ENCODE results near the gene B4GALNT4.

GRCh38 chr11:346529-346928 lies 22.8 kb upstream of the B4GALNT4 start:
- no peak for TF ChIP-seq CTCF (IDR thresholded peaks at IDR 0.05)
- TF ChIP-seq POLR2A (IDR thresholded peaks at IDR 0.05), result no peak
- no peak for TF ChIP-seq POLR2AphosphoS5 (IDR thresholded peaks at IDR 0.05)
- TF ChIP-seq EP300 (IDR thresholded peaks at IDR 0.05), result no peak
